Loucy (cell line): Measurements from ENCODE around the gene PRRG3.

Experiments
- CTCF ChIP-seq: fragments of 200-600 bp; sonication (generic); conservative IDR thresholded peaks from 2 replicates; pipeline ENCODE4 v1.5.1; 2014; ENCODE audit warnings: mild to moderate bottlenecking, antibody characterized with exemption, low read length
- EZH2phosphoT487 ChIP-seq: fragments of 200-600 bp; IDR thresholded peaks from 2 replicates; pipeline ENCODE4 v1.6.1; 2018; ENCODE audit warnings: antibody characterized with exemption, mild to moderate bottlenecking, moderate library complexity, borderline replicate concordance

GRCh38 chrX:151676196-151676595 lies 19.1 kb upstream of the PRRG3 start:
- TF ChIP-seq CTCF (no peak), EZH2phosphoT487 (no peak)
